ENCODE data around the gene EIF2B2. TPM values are rescaled to one million over a fixed set of nuclear protein-coding genes. Genes with fewer than 3 reads are reported as not detected.

EIF2B2 gene
- total and polyA plus RNA-seq, 2 of the 13 experiments (the other 11 are each of a cell fraction or from before 2014, with no cell fraction given): 54.4 to 78.6 TPM

- TF ChIP-seq, protein P1, sequence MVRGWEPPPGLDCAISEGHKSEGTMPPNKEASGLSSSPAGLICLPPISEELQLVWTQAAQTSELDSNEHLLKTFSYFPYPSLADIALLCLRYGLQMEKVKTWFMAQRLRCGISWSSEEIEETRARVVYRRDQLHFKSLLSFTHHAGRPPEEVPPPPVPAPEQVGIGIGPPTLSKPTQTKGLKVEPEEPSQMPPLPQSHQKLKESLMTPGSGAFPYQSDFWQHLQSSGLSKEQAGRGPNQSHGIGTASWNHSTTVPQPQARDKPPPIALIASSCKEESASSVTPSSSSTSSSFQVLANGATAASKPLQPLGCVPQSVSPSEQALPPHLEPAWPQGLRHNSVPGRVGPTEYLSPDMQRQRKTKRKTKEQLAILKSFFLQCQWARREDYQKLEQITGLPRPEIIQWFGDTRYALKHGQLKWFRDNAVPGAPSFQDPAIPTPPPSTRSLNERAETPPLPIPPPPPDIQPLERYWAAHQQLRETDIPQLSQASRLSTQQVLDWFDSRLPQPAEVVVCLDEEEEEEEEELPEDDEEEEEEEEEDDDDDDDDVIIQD (CRISPR knock-in tag; IDR thresholded peaks at IDR 0.05; ENCODE audit: low read depth): peak; percentile 55; the same call in 1 of the 2 replicates
- peak; percentile 72; the same call in 1 of the 2 replicates for TF ChIP-seq SOX5 (CRISPR knock-in tag; IDR thresholded peaks at IDR 0.05; ENCODE audit: borderline replicate concordance)
- TF ChIP-seq KAT7 (CRISPR knock-in tag; IDR thresholded peaks at IDR 0.05; ENCODE audit: borderline replicate concordance): 0 out of 2 replicates have a peak, but pooled peaks have one; percentile 29
- no peak for TF ChIP-seq ZNF232 (CRISPR knock-in tag; IDR thresholded peaks at IDR 0.05; ENCODE audit: borderline replicate concordance)
- TF ChIP-seq GABPA (IDR thresholded peaks at IDR 0.05; ENCODE audit: low read depth, low read length): no peak
- TF ChIP-seq GABPA (CRISPR knock-in tag; IDR thresholded peaks at IDR 0.05; ENCODE audit: low read depth): peak; percentile 77
- TF ChIP-seq, protein P2, sequence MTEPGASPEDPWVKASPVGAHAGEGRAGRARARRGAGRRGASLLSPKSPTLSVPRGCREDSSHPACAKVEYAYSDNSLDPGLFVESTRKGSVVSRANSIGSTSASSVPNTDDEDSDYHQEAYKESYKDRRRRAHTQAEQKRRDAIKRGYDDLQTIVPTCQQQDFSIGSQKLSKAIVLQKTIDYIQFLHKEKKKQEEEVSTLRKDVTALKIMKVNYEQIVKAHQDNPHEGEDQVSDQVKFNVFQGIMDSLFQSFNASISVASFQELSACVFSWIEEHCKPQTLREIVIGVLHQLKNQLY (CRISPR knock-in tag; IDR thresholded peaks at IDR 0.05): no peak
- TF ChIP-seq DMAP1 (CRISPR knock-in tag; IDR thresholded peaks at IDR 0.05): 0 out of 2 replicates have a peak, but pooled peaks have one; percentile 2
- TF ChIP-seq HNF4G (IDR thresholded peaks at IDR 0.05; ENCODE audit: borderline replicate concordance, low read depth, low read length): peak; percentile 61; the same call in 1 of the 2 replicates
- TF ChIP-seq HNF4G (CRISPR knock-in tag; IDR thresholded peaks at IDR 0.05; ENCODE audit: borderline replicate concordance, low read depth): 0 out of 2 replicates have a peak, but pooled peaks have one; percentile 47
- TF ChIP-seq ZNF546 (CRISPR knock-in tag; conservative IDR thresholded peaks at IDR 0.05): no peak
- TF ChIP-seq NCOA2 (CRISPR knock-in tag; IDR thresholded peaks at IDR 0.05): peak; percentile 31; the same call in 1 of the 2 replicates
- TF ChIP-seq, protein P3, sequence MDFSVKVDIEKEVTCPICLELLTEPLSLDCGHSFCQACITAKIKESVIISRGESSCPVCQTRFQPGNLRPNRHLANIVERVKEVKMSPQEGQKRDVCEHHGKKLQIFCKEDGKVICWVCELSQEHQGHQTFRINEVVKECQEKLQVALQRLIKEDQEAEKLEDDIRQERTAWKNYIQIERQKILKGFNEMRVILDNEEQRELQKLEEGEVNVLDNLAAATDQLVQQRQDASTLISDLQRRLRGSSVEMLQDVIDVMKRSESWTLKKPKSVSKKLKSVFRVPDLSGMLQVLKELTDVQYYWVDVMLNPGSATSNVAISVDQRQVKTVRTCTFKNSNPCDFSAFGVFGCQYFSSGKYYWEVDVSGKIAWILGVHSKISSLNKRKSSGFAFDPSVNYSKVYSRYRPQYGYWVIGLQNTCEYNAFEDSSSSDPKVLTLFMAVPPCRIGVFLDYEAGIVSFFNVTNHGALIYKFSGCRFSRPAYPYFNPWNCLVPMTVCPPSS (IDR thresholded peaks at IDR 0.05): no peak
Observed at GRCh38 chr14:75041613-75042012, 38.9 kb downstream of the EIF2B2 start (continued).

Data from HepG2 (cell line).